Measurements from ENCODE around the gene DGKG. TPM values are rescaled to one million over a fixed set of nuclear protein-coding genes. Genes with fewer than 3 reads are reported as not detected.

DGKG gene
- total and polyA plus RNA-seq, 9 of the 15 experiments (the other 6 are each of a cell fraction or from before 2014, with no cell fraction given) = 0.01 to 0.36 (median 0.15) TPM

DNA sequence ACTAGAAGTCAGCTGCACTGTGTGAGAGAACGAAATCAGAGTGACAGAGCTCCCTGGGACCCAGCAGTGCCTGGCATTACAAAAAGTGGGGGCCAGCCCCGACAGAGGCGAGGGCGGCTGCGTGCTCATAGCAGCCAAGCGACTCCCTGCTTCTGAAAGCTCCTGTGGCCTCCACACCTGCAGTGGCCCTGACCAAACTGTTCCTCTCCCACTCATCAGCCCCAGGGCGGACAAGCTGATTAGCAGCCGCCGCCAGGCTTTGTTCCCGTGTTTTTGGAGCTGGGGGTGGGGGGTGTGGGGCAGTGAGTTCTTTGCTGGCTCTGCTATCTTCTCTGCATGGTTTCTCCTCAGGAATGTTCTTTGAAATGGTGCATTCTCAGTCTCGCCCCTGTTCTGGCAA is 58.1 kb downstream of the DGKG start (continued):
- TF ChIP-seq SRSF7 (optimal IDR thresholded peaks at IDR 0.05; ENCODE audit: low read depth, low read length) = no peak
- TF ChIP-seq ZFP36 (IDR thresholded peaks at IDR 0.05; ENCODE audit: low read depth, low read length, partially characterized antibody) = no peak
- TF ChIP-seq PPARD (CRISPR knock-in tag; IDR thresholded peaks at IDR 0.05) = no peak

DNA sequence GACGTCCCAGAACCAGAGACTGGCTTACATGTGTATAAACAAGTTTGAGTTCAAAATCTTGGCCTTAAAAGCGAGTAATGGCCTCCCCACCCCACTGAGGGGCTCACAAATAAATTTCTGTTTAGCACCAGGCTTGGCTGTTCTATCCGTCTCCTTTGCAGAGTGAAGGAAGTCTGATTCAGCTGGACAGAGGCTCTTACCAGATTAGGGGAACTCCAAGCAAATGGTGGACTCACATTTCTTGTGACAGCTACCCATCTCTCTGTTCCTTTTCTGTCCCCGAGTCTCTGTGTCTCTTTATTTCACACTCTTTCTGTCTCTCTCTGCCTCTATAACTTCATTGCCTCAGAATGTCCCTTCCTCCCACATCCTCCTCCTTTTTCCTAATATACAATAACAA is 62.7 kb downstream of the DGKG start:
- no TSS peak for BruUV-seq (replicated peaks)
- no peaks in the 10 kb centered on the region for H3K79me2 ChIP-seq (ENCODE audit: control insufficient read depth, insufficient read depth, low read length)
- no peak overlapping the region for H3K4me2 ChIP-seq (ENCODE audit: insufficient read depth, low read length)
- FAIRE-seq = no peak
- no peaks in the 10 kb centered on the region for H3K9me1 ChIP-seq (ENCODE audit: control insufficient read depth, insufficient read depth, low read length)
- WGBS (ENCODE audit: insufficient coverage, low coverage, missing lambda C conversion rate) = 4% methylated on average over 4 of the region's 4 CpGs
- in situ Hi-C loops (cut with MboI) = no loop called here
- peaks cover 0 to 32% of the 10 kb centered on the region in 2 experiments; a peak in 3 of 5 replicates for H3K27me3 ChIP-seq (ENCODE audit: control insufficient read depth in 2 of 2, insufficient read depth in 2 of 2, low read length in 2 of 2)
- no peak for DNase-seq (ENCODE audit: extremely low read depth in 1 of 4, low spot score in 3 of 4)
- no peaks in the 10 kb centered on the region for H3K4me1 ChIP-seq (replicated peaks in 1 of 2; ENCODE audit: control insufficient read depth in 2 of 2, insufficient read depth in 2 of 2, low read length in 2 of 2)
- no peak overlapping the region for H3K4me3 ChIP-seq
- H3K9me3 ChIP-seq (replicated peaks; ENCODE audit: control insufficient read depth, insufficient read depth, low read depth, low read length) = no peaks in the 10 kb centered on the region
- H3K36me3 ChIP-seq (ENCODE audit: control insufficient read depth, insufficient read depth, low read length) = no peaks in the 10 kb centered on the region
- H3K9ac ChIP-seq (ENCODE audit: insufficient read depth in 1 of 2, low read depth in 2 of 2, low read length in 2 of 2) = no peak overlapping the region
- 0 out of 2 replicates have a peak, but pooled peaks cover 5% of the 10 kb centered on the region for H4K20me1 ChIP-seq (replicated peaks; ENCODE audit: control insufficient read depth, insufficient read depth, low read length)
- POLR2A ChIA-PET = no interaction called here
- no peak overlapping the region for H3K27ac ChIP-seq (ENCODE audit: extremely low read depth, low read depth, low read length)
- ATAC-seq = no peak
- CTCF ChIA-PET (ENCODE audit: low intra/inter-chr PET ratio) = no interaction called here
- no peak overlapping the region for H2AFZ ChIP-seq (ENCODE audit: low read depth, low read length)
- intact Hi-C loops (cut with micrococcal nuclease) = no loop called here
- TF ChIP-seq, protein P1, sequence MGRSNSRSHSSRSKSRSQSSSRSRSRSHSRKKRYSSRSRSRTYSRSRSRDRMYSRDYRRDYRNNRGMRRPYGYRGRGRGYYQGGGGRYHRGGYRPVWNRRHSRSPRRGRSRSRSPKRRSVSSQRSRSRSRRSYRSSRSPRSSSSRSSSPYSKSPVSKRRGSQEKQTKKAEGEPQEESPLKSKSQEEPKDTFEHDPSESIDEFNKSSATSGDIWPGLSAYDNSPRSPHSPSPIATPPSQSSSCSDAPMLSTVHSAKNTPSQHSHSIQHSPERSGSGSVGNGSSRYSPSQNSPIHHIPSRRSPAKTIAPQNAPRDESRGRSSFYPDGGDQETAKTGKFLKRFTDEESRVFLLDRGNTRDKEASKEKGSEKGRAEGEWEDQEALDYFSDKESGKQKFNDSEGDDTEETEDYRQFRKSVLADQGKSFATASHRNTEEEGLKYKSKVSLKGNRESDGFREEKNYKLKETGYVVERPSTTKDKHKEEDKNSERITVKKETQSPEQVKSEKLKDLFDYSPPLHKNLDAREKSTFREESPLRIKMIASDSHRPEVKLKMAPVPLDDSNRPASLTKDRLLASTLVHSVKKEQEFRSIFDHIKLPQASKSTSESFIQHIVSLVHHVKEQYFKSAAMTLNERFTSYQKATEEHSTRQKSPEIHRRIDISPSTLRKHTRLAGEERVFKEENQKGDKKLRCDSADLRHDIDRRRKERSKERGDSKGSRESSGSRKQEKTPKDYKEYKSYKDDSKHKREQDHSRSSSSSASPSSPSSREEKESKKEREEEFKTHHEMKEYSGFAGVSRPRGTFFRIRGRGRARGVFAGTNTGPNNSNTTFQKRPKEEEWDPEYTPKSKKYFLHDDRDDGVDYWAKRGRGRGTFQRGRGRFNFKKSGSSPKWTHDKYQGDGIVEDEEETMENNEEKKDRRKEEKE (IDR thresholded peaks at IDR 0.05; ENCODE audit: borderline replicate concordance in 1 of 2, control insufficient read depth in 1 of 2, low read depth in 2 of 2, low read length in 1 of 2) = no peak
- TF ChIP-seq, protein P2, sequence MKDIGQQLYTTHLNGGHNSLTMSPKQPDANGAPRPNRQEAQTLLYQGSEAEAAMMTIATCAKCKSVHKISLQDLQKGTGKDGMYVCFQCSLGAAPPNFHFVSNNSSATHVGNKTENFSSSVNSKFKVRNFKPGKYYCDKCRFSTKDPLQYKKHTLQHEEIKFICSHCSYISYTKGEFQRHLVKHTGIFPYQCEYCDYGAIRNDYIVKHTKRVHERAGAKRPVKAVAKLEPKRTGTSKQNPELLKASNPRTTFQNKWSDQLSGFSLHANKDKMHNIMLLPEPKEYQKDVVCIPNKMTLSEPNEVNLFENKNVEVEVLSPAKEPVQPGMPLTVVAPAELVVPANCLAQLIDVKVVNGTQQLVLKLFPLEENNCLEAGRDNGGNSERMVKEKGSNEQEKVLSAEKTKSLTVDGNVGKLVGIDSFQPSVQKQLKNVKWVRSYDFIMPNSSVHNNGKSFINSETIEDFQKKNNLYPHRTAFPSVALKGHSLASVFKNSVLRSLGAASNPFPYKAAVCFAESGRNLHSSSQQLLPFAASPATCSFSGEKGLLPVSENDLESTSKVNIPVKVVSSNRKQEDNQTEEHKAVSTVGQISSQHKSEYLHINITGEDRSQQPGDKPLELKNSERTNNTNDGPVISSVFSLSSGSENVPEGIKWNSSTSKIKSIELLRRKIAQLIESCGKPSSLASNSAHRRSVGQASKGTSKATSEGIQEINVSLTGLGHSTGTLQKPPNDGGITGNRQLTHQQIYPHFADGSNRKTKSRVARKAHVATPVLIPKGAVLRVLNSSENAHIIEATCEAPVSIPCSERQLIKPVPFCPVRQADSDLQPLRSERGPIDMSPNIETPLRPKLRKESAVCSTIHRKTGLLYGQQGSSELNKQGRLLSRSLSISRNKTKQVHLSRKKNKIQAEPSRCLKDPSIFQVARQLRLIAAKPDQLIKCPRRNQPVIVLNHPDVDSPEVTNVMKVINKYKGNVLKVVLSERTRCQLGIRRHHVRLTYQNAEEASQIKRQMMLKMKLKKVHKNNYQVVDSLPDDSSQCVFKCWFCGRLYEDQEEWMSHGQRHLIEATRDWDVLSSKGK (CRISPR knock-in tag; IDR thresholded peaks at IDR 0.05) = no peak
- TF ChIP-seq GTF2E2 (tag; IDR thresholded peaks at IDR 0.05) = no peak
- TF ChIP-seq NR2C2 (CRISPR knock-in tag; IDR thresholded peaks at IDR 0.05) = no peak
- no peak for TF ChIP-seq NR2C2 (tag; IDR thresholded peaks at IDR 0.05)
- no peak for TF ChIP-seq PURB (CRISPR knock-in tag; IDR thresholded peaks at IDR 0.05; ENCODE audit: low read depth)
- no peak for TF ChIP-seq DDX20 (tag; IDR thresholded peaks at IDR 0.05; ENCODE audit: low read depth)
- TF ChIP-seq RAD21 (CRISPR knock-in tag; conservative IDR thresholded peaks at IDR 0.05 in 1 of 2, IDR thresholded peaks at IDR 0.05 in 1 of 2) = no peak
- no peak for TF ChIP-seq RBM15 (IDR thresholded peaks at IDR 0.05; ENCODE audit: insufficient read depth, low read length)
- TF ChIP-seq, protein P3, sequence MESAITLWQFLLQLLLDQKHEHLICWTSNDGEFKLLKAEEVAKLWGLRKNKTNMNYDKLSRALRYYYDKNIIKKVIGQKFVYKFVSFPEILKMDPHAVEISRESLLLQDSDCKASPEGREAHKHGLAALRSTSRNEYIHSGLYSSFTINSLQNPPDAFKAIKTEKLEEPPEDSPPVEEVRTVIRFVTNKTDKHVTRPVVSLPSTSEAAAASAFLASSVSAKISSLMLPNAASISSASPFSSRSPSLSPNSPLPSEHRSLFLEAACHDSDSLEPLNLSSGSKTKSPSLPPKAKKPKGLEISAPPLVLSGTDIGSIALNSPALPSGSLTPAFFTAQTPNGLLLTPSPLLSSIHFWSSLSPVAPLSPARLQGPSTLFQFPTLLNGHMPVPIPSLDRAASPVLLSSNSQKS (CRISPR knock-in tag; IDR thresholded peaks at IDR 0.05) = no peak
- TF ChIP-seq L3MBTL2 (IDR thresholded peaks at IDR 0.05) = no peak
